Heart right ventricle (tissue), 16 donors: Measurements from ENCODE around the gene PLCB4. TPM values are rescaled to one million over a fixed set of nuclear protein-coding genes. Genes with fewer than 3 reads are reported as not detected.

Experiments
- ATAC-seq, 8 donors: fragments of 200-7000 bp; cut with Tn5 transposase; one replicate each; pipeline ENCODE4 v1.9.1; 2020; ENCODE audit warnings: mild to moderate bottlenecking in 8 of 8, moderate library complexity in 8 of 8, moderate number of reproducible peaks in 1 of 8
- DNase-seq, 2 donors: peaks; one replicate each; pipeline ENCODE4 v3.0.0-alpha.2; 2020
- H3K27ac ChIP-seq, 10 donors: fragments of 200-600 bp; sonication (generic) in 2 of 10; one replicate each; pipeline versions ENCODE4 v1.5.0 to v1.8.0; 2020 to 2022; ENCODE audit warnings: mild to moderate bottlenecking in 3 of 10
- H3K27me3 ChIP-seq, 7 donors: fragments of 200-600 bp; one replicate each; pipeline ENCODE4 v1.8.0; 2021 to 2022; ENCODE audit warnings: mild to moderate bottlenecking in 2 of 7
- H3K36me3 ChIP-seq, 9 donors: fragments of 200-600 bp; sonication (generic) in 1 of 9; one replicate each; pipeline versions ENCODE4 v1.5.0 to v1.8.0; 2020 to 2022; ENCODE audit warnings: mild to moderate bottlenecking in 2 of 9
- H3K4me1 ChIP-seq, 9 donors: fragments of 200-600 bp; sonication (generic) in 1 of 9; one replicate each; pipeline versions ENCODE4 v1.5.0 to v1.8.0; 2020 to 2022; ENCODE audit warnings: mild to moderate bottlenecking in 4 of 9
- H3K4me3 ChIP-seq, 10 donors: fragments of 200-600 bp; sonication (generic) in 2 of 10; one replicate each; pipeline versions ENCODE4 v1.5.0 to v1.8.0; 2020 to 2022; ENCODE audit warnings: mild to moderate bottlenecking in 7 of 10, moderate library complexity in 2 of 10
- H3K9me3 ChIP-seq, 11 donors: fragments of 200-600 bp in 10 of 11; sonication (generic) in 2 of 11; one replicate each; pipeline versions ENCODE4 v1.5.0 to v1.8.0; 2013 to 2022; ENCODE audit warnings: mild to moderate bottlenecking in 2 of 11, control low read depth in 1 of 11, moderate library complexity in 1 of 11
- CTCF ChIP-seq, 9 donors: fragments of 200-600 bp; sonication (generic) in 2 of 9; IDR thresholded peaks; one replicate each; pipeline versions ENCODE4 v1.5.0 to v1.8.0; 2021 to 2022; ENCODE audit warnings: antibody characterized with exemption in 9 of 9, mild to moderate bottlenecking in 5 of 9, moderate library complexity in 1 of 9
- WGBS, 2 donors: extraction: QIAGEN DNeasy Blood & Tissue Kit; methylation state at CpG; one replicate each; pipeline ENCODE4 v1.1.7; 2013; ENCODE audit warnings: inconsistent platforms in 1 of 2; 5-methylcytosine and 5-hydroxymethylcytosine counted together
- intact Hi-C, 10 donors: fragments of 100-400 bp; cut with DNase I; formaldehyde crosslinking; loops; one replicate each; pipeline versions ENCODE4 v1.11.1 to v1.14.2; 2022
- polyA plus RNA-seq, 2 donors: library from polyadenylated mRNA; stranded (reverse); fragments of 200-250 nt; gene quantifications; one replicate each; pipeline ENCODE4 v1.2.3, GENCODE V29; 2013
- total RNA-seq, 10 donors: library from RNA; stranded (reverse); fragmentation: NEBNext Ultra II Directional in 3 of 10; extraction: Animal tissue kit (Norgen Biotek cat#: 25700) in 3 of 10; gene quantifications; one replicate each; pipeline versions ENCODE4 v1.2.1 to v1.2.4, GENCODE V29; 2021 to 2023
- donor health status: Arrhythmogenic right ventricular cardiomyopathy.
- donor health status: ischemic (EF 13 %, LVEDD 7.1; RV severe dilation, severe dysfunction).
- donor health status: healthy with polysubstance abuse.
- donor health status: DM: no; HTN: yes; CAD: no.
- donor health status: DM: no; HTN: no; CAD: no.
- donor health status: ischemic (EF 25% LVEDD 6.9; RV normal size, moderate dysfunction).
- donor health status: ischemic (EF 25% LVEDD 5.7; RV mildly dilated, moderate dysfunction).
- donor health status: healthy.
- donor health status: DM: yes; HTN: yes; CAD: no.
- donor health status: Ischemic cardiomyopathy.
- donor health status: ischemic (EF 35%, LVEDD 5.7; RV mildly dilated, moderate dysfunction).
- donor health status: nonischemic (EF 11% LVEDD 7.7; RV severe dilation, severe dysfunction).
- donor health status: DM: yes; HTN: yes; CAD: no.
- donor health status: PGD.
- donor health status: ischemic (EF 29% LVEDD 5.4; RV normal size, mild dysfunction).
- donor health status: nonischemic (EF 23%, LVEDD 6.1; RV moderate dilation, normal function).

Gene PLCB4
- total and polyA plus RNA-seq, 12 donors = 3.6 to 33.3 (median 28.4) TPM

GRCh38 chr20:9108260-9108659, 39.4 kb downstream of the PLCB4 start:
- WGBS, 2 donors = 93 to 100% methylated on average over 1 of the region's 1 CpG
- no peaks in the 10 kb centered on the region for H3K9me3 ChIP-seq

GRCh38 chr20:9109566-9109965, 40.7 kb downstream of the PLCB4 start:
- 23 to 33% methylated on average over 1 of the region's 1 CpG for WGBS, 2 donors
- Histone ChIP-seq H3K4me3 (no peak overlapping the region), H3K4me1 (peaks cover 0 to 61% (median 48%) of the 10 kb centered on the region in 9 donors), H3K36me3 (no peaks in the 10 kb centered on the region), H3K9me3 (no peaks in the 10 kb centered on the region), H3K27me3 (no peaks in the 10 kb centered on the region), H3K27ac (peak overlapping the region in 2 of 10 donors; percentile 28 to 49)
- DNase-seq (no peak), ATAC-seq (no peak)
- TF ChIP-seq CTCF (IDR thresholded peaks at IDR 0.05) = no peak
- intact Hi-C loops = no loop called here

More at GRCh38 chr20:9108260-9108659, 39.4 kb downstream of the PLCB4 start:
- no peak for DNase-seq
- TF ChIP-seq CTCF (IDR thresholded peaks at IDR 0.05) = no peak
- Histone ChIP-seq H3K27me3 (no peaks in the 10 kb centered on the region), H3K27ac (no peak overlapping the region), H3K36me3 (no peaks in the 10 kb centered on the region), H3K4me1 (peaks cover 0 to 52% (median 43%) of the 10 kb centered on the region in 9 donors), H3K4me3 (no peak overlapping the region)
- ATAC-seq = no peak
- intact Hi-C loops = no loop called here

- H3K4me3 ChIP-seq = no peak overlapping the region
- whole genome bisulfite sequencing, 2 donors = 26 to 31% methylated on average over 1 of the region's 1 CpG
- DNase-seq (no peak), ATAC-seq (no peak)
- TF ChIP-seq CTCF (IDR thresholded peaks at IDR 0.05) = no peak
- peak overlapping the region in 4 of 10 donors; percentile 3 to 81 (median 61) for H3K27ac ChIP-seq
- H3K27me3 ChIP-seq = no peaks in the 10 kb centered on the region
- H3K36me3 ChIP-seq = no peaks in the 10 kb centered on the region
- intact Hi-C loops = loop anchor here in 3 of 10 donors (10.0 kb wide), 1 partner anchor 54 kb away; no protein-coding TSS in a partner anchor
- H3K9me3 ChIP-seq = no peaks in the 10 kb centered on the region
- peaks cover 0 to 66% (median 48%) of the 10 kb centered on the region in 9 donors for H3K4me1 ChIP-seq
Measured at GRCh38 chr20:9110365-9110764, 41.5 kb downstream of the PLCB4 start.

GRCh38 chr20:9110916-9111432, 42.1 kb downstream of the PLCB4 start:
- DNase-seq = no peak
- Histone ChIP-seq H3K9me3 (no peaks in the 10 kb centered on the region), H3K27me3 (no peaks in the 10 kb centered on the region), H3K4me1 (peaks cover 0 to 66% (median 48%) of the 10 kb centered on the region in 9 donors), H3K36me3 (no peaks in the 10 kb centered on the region), H3K27ac (peak overlapping the region in 5 of 10 donors; percentile 3 to 81 (median 66)), H3K4me3 (no peak overlapping the region)
- intact Hi-C loops = loop anchor here in 3 of 10 donors (10.0 kb wide), 1 partner anchor 54 kb away; no protein-coding TSS in a partner anchor
- WGBS, 2 donors = 49 to 66% methylated on average over 3 of the region's 3 CpGs
- peak in 4 of 8 donors; percentile 39 to 57 (median 46) for ATAC-seq
- TF ChIP-seq CTCF (IDR thresholded peaks at IDR 0.05) = no peak
